Fibroblast of skin of back (primary cell): ENCODE measurements around the gene CNTN4.
"Not testable (repeated sequence)": the region's sequence is repeated elsewhere in the genome, so short reads cannot be mapped to it uniquely, and the experiment has no call there.

Experiments
- DNase-seq: peaks from one replicate; pipeline ENCODE4 v3.0.0-alpha.2; 2013

CNTN4 gene

DNA sequence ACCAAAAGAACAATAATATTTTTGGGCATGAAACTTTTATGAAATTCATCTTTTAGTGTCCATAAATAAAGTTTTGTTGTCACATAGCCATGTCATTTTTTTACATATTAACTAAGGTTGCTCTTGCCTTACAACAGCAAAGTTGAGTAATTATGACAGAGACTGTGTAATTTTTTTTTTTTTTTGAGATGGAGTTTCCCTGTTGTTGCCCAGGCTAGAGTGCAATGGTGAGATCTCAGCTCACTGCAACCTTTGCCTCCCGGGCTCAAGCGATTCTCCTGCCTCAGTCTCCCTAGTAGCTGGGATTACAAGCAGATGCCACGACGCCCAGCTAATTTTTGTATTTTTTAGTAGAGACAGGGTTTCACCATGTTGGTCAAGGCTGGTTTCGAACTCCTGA is 894.5 kb downstream of the CNTN4 start:
- DNase-seq: not testable (repeated sequence)

DNA sequence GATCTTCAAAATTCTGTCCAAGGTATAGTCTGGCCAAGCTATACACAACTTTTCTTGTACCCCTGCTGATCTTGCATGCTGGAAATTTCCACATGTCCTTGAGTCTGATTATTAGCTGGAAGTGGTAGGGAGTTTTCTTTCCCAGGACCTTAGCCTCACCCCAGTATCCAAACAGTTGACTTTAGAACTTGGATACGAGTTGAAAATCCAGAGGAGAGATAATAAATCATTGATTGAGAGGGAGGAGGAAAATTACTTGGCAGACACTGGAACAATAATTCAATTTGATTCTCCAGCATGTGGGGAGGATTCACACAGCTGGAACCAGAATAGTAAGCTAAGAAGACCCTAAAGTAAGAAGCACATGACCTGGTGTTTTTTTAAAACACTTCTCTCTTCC is 895.1 kb downstream of the CNTN4 start:
- no peak for DNase-seq

DNA sequence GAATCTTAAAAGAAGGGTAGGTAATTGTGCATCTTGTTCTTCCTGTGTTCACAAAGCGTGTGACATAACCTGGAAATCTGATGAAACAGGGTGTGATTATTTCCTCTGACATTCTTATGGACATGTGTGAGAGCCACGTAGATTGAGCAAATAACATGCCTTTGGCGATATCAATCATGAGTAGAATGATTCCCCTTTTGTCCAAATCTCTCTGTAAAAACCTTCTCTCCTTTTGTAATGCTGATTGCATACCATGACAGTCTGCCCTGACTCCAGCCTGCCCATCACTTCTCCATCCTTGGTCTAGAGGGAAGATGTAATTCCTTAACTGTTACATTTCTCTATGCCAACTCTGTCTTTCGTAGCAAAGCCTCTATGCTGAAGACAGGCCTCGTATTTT is 896.5 kb downstream of the CNTN4 start:
- no peak for DNase-seq

DNA sequence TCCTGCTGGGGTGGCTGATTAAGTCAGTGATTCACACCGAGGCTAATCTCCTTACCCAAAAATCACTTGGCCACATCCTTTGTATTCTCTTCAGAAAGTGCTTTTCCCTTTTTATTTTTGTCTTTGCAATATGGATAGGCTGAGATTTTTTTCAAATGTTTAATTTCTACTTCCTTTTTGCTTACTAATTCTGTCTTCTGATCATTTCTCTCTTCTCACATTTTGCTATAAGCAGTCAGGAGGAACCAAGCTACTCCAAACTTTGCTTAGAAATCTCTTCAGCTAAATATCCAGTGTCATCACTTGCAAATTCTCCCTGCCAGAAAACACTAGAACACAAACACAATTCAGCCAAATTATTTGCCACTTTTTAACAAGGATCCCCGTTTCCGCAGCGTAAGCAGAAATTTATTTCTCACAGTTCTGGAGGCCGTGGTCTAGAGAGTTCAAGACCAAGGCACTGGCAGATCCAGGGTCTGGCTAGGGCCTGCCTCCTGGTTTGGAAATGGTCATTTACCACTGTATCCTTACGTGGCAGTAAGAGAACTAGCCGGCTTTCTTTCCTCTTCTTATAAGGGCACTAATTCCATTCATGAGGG is 906.6 kb downstream of the CNTN4 start:
- DNase-seq: no peak

DNA sequence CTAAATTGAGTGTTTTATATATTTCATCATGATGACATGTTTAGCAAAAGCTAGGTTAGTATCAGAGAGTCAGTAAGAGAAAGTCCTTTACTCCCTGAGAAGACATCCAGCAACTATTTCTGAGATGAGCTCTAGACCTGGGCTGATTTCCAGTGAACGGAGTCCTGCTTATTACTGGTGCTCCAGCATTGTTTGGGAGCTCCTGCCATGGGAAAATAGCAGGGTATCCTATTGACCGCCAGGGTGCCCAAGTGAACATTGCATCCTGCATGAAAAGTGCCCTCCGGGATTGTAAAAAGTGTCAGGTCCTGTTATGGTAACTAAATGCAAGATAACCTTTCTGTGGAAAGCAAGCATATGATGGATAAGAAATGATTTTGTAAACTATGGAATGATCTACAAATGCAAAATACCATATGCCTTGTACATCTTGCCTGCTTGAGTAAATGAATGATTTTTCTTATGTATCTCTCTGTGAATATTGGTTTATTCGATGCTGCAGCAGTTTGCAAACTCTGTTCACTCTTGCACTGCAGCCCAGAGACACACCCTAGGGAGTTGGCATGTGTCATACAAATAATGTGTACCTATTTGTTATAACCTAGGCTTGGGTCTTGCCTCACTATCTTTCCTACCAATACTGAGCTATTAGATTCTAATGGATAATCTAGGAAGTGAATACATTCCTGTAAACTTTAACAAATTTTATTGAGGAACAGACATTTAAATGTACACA is 914.8 kb downstream of the CNTN4 start:
- DNase-seq: no peak

DNA sequence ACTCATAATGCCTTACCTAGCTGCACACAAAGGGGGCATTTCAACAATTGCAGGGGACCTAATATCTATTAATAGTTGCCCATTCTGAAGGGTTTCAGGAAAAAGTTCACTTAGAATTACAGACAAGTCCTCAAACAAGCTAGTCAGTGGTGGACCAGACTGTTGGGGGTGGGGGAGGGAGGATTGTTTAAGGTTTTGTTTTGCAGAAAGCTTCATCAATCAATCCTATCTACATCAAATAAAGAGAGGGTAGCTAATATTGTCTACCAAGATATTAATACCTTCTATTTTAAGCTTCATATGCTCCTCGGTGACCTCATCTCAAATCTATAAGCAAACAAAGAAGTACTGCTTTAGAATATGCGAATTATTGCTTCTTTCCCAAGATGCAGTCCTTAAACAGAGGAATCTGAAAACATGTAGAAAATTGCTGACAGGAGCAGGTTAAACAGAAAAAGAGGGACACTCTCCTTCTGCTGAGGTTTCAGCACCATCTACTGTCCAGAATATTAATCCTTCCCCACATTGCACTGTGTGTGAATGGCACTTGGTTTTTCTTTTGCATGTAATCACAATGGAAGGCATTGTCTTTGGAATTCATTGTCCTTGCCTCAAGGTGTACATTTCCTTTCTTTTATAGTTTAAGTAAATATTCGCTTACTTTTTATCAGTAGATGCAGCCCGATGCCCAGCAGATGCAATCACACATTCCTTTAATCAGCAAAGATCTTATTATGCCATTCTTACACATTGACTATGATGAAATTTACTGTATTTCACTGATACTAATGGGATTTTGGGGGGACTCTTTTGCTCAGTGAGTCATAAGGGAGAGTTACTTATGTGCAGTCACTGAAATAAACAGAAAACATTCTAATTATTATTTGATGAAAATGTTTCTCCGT is 916.8 kb downstream of the CNTN4 start:
- peak; percentile 21 for DNase-seq

DNA sequence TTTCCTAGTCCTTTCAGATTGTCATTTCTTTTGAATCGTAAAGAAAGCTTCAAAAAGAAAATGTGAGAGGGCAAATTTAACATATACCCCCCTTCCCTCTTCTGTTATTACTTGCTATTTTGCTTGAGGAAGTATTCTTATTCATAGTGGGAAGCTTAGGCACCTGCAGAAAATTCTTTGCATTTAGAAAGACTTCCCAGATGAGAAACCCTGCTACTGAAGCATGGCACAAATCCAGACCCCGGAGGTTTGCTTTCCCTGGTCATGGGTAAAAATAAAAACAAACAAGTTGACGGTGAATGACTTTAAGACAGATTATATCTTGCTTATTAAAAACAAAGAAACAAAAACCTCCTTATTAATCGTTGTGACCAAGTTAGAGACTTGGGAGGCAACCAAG is 917.6 kb downstream of the CNTN4 start:
- DNase-seq: no peak

DNA sequence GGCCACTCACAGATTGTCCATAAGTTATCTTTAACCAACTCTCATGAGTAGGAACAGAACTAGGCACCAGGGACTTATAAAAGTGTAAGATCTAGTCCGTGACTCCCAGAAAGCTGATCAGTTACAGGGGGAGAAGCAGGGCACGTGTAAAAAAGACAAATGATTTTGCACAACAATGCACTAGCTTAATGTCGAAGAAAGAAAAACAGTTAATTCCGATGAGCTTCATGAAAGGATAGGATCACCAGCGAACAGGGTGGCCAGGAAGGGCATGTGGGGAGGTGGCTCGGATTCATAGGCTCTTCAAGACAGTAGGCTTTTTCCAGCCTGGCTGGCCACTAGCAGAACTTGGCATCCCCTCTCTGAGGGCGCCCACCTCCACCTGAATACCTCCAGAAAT is 921.5 kb downstream of the CNTN4 start:
- DNase-seq: no peak

DNA sequence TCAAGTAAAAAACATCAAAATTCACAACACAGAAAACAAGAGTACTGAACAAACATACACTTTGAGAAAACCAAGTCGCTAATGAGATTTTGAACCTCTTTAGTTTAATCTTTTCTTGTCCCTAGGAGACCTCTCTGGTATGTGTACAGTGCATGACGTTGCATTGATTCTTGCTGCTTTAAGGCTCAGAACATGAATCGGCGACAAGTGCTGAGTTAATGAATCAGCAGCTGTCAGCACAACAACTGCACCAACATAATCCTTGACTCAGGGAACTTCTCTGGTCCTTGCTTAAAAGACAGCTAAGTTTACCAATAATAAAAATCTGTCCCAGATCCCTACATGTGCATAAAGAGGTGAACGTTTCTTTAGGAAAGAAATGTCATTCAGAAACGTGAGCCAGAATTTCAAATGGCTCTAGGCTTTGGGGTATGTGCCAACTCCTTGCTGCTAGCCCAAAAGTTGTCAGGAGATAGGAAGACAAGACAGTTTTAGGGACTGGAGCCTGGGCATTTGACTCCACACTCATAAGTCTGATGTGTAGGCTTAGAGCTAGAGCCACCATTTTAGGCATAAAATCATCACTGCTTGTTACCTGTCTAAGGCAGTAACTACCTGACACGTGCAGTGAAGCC is 924.6 kb downstream of the CNTN4 start:
- peak; percentile 9 for DNase-seq

DNA sequence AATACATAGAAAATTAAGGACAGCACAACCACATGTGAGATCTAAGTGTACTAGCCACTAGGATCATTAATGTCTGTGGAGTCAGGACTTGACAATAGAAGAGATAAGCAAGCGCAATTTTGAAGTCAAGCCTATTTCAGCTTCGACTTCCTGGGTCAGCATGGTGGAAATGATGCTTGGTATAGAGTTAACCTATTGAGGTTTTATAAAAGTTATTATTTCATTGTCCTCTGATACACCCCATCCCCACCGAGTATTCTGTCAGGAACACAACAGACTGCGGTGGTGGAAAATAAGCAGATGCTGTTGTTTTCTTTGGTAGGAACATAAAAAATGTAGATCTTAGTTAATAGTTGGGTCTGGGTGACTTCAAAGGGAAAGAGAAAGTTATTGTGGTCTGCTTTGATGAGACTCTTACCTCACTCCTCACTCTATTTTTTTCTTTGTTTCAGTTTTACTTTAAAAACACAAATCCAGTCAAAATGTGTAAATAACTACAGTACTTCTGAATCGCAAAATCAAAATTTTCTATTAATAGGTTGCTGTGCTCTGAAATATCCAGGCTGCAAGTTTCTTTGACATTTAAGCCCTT is 929.4 kb downstream of the CNTN4 start:
- no peak for DNase-seq

DNA sequence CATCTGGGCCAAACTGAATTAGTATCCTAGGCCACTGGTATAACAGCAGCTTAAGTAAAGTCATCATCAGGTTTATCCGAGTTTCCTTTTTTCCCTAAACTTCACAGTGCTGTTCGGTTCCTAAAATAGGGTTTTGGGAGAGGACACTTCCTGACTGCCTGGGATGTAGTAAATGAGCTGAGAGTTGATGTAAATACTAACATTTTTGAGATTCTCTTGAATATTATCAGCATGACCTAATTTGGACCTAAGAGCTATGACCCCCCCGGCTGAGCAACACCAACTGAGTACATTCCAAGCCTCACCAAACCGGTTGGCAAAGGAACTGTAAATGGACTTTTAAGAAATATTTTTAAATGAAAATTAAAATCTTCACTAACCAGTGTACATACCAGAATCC is 932.7 kb downstream of the CNTN4 start:
- peak; percentile 57 for DNase-seq

DNA sequence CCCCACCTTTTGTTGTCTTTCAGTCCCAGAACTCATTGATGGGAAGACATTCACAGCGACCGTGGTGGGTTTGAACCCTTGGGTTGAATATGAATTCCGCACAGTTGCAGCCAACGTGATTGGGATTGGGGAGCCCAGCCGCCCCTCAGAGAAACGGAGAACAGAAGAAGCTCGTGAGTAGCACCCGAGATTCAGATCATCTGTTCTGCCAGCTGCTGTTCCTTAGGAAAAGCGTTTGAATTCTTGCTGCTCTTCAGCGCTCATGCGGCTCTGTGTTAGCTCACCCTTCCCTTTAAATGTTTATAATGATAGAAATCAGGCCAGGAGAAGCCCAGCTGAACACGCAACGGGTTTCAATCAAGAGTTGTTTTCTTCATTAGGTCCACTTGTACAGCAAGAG is 938.5 kb downstream of the CNTN4 start:
- DNase-seq: no peak

DNA sequence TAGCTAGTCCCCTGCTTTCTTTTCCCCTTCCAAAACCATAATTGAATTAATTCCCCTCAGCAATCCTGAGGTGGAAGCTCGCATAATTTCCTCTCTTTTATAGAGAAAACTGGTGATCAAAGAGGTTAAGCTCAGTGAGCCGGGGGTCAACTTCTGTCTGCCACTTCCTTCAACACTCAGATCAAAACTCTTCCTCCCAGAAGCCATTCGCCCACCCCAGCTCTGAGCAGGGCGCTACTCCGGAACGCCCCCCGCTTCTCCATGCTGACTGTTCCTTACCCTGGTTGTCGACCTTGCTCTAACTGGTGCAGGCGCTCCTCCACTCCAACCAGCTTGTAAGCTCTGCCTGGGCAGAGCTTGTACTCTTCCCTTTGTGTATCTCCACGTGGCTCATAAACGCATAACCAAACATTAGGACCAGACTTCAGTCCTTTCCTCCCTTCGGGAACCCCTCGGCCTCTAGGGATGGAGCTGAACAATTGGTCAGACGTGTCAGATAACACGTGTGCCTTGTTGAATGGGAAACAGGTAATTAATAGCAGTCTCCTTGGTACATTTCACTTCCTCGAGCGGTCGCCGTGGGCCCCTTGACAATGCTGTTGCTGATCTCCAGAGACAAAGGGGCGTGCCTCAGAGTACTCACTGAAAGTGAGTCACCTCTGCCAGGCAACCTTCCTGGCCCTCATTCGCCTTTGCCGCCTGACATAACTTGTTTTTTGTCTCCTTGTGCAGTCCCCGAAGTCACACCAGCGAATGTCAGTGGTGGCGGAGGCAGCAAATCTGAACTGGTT is 939.7 kb downstream of the CNTN4 start:
- peak; percentile 20 for DNase-seq

DNA sequence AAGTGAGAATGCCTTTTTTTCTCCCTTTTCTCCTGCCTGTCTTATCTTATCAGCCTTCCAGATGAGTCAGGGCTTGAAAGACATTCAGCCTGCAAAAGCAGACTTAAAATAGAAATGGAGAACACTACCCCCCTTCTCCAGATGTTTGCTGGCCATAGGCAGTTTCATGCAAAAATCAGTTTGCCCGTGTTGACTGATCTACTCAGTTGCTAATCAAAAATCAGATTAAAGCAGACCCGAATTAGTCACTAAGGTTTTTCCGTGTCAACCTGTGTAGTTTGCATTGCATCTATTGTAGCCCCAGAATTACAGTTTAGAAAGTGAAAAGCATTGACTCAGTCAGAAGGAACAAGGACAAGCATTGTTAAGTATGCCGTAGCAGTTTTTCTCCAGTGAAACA is 955.3 kb downstream of the CNTN4 start:
- DNase-seq: no peak

DNA sequence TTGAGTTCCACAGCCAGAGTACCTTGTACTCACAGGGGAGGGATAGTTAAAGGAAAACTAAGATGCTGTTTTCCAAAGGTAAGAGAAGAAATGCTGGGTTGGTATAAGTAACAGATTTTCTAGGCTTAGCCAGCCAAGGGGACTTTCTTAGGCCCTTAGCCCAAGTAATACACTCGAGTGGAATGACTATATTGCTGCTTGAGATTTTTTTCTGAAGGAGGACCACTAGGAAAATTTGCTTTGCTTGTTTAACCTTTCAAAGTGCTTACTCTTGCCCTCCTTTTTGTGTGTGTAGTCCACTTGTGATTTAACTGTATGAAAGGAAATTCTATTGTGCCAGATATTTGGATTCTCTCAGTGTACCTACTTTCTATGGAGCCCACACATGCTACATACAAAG is 961.0 kb downstream of the CNTN4 start:
- DNase-seq: no peak

DNA sequence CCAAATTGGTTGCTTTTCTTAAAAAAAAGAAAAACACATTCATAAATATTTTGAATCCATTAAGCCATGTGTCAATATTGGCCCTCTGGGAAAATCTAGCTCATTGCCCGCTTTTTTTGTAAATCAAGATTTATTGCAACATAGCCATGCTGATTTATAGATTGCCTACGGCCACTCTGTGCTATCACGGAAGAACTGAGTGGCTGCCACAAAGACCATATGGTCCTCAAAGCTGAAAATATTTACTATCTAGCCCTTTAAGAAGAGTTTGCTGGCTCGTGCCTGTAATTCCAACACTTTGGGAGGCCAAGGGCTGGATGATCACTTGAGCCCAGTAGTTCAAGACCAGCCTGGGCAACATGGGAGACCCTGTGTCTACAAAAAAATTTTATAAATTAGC is 965.6 kb downstream of the CNTN4 start:
- no peak for DNase-seq

DNA sequence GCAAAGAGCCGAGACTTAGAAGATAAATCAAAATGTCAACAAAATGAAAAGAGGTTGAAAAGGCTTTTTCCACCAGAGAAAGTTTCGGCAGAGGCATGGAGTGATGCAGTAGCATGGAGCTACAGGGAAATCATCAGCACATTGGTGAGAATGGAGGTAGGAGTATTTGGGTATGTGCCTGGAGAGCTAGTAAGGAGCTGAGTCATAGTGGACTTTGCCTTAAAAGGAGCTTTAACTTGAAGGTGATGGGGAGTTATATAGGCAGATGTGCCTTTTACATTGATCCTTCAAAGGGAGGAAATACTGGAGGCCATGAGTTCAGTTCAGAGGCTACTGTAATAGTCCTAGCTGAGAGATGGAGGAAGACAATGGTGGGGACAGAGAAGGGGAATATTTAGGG is 967.2 kb downstream of the CNTN4 start:
- peak; percentile 18 for DNase-seq

DNA sequence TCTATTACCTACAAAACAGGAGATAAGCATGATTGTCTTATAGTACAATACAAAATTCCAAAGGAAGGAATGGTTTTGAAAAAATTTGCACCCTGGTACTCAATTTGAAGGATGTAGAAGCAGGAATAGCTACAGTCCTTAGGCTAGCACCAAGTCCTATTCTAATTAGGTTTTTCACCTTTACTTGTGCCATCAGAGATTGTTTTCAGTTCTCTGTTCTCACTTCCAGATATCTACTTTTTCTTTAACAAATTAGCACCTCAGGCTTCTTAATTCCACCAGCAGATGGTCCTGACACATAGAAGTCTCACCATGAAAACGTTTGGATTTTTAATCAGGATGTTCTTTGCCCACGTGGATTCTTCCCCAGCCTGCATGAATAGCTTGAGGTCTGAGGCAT is 967.7 kb downstream of the CNTN4 start:
- DNase-seq: no peak

DNA sequence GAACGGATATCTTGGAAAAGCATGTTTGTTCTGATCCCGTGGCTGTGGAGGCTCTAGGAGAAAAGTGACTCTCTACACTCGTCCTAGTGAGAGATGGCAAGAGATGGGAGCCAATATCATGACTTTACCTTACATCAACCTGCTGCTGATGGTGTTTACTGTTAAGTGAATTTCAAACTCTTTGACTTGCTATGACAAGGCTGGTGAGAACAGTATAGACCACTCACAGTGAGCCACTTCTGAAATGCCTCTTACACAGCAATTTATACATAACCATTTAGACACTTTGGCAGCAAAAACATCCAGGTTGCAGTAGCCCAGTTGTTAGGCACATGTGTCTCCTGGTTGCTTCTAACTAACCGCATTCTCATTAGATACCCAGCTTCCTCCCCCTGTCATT is 968.2 kb downstream of the CNTN4 start:
- DNase-seq: no peak

DNA sequence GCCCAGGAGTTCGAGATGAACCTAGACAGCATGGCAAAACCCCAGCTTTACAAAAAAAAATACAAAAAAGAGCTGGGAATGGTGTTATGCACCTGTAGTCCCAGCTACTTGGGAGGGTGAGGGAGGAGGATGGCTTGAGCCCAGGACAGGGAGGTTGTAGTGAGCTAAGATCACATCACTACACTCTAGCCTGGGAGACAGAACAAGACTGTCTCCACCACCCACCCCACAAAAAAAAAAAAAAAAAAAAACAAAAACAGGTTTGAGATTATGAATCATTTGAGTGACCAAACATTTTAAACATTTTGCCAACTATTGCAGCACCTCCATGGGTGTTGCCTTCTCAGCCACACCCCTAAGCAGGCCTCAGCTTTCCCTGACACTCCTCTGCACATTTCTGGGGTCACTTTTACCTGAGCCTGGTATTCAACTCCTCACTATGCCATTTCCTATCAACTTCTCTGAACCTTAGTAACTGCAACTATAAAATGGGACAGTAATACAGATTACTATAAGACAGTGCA is 969.8 kb downstream of the CNTN4 start:
- DNase-seq: no peak

DNA sequence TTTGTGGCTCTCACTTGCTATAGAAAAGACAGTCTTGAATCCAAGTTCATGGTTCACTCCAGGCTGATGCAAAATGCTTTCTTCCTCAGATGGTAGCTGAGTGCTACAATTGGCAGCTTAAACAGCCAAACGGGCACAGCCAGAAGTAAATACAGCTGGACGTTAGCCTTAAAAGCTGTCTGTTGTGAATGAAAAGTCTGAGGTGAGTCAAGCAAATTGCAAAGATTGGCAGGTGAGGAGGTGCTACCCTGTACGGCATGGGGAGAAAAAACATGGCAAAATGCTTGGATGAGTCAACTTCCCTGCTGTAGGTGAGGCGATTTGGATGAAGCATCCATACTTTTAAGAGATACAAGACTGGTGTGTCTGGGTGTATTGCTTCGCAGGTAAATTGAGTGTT is 971.1 kb downstream of the CNTN4 start:
- DNase-seq: no peak

DNA sequence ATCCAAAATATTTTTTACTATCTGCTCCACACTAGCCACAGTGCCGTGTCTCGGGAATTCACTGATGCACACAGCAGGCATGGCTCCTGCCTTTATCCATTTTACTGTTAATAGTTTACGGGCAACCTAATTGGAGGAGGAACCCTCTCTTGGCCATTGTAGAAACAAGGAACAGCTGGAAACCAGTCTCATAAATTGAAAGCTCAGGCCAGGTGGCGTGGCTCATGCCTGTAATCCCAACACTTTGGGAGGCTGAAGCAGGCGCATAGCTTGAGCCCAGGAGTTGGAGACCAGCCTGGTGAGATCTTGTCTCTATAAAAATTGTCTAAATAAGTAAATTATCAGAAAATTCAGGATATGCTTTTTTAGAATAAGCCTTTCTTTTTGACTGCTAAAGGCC is 972.5 kb downstream of the CNTN4 start:
- DNase-seq: no peak
